HL-60 (cell line): Measurements from ENCODE around the gene CACNG4.

Experiments used
- DNase-seq, 2 experiments: peaks; one replicate each; pipeline ENCODE4 v3.0.0-alpha.2; 2010 to 2020; ENCODE audit warnings: low read depth in 1 of 2, low spot score in 1 of 2
- H3K27ac ChIP-seq: fragments of 250-450 bp; sonication (Bioruptor Pico); replicated peaks from 2 replicates; pipeline ENCODE4 v1.5.1; 2020; ENCODE audit warnings: mild to moderate bottlenecking, moderate library complexity
- H3K27me3 ChIP-seq: fragments of 250-450 bp; sonication (Bioruptor Pico); 2 replicates; pipeline ENCODE4 v1.5.1; 2021; ENCODE audit warnings: mild to moderate bottlenecking, moderate library complexity; ENCODE audit not compliant: insufficient read depth, poor library complexity, severe bottlenecking
- H3K4me3 ChIP-seq: replicated peaks from 2 replicates; pipeline ENCODE4 v1.5.1; 2011; ENCODE audit warnings: mild to moderate bottlenecking, control low read depth, low read length; ENCODE audit not compliant: insufficient read depth
- CTCF ChIP-seq: IDR thresholded peaks from one replicate; pipeline ENCODE4 v1.5.1; 2011; ENCODE audit warnings: low read length, control low read depth, inconsistent platforms; ENCODE audit not compliant: insufficient read depth
- GABPA ChIP-seq: IDR thresholded peaks from 2 replicates; pipeline ENCODE4 v1.6.1; 2012; ENCODE audit warnings: low read depth
- POLR2AphosphoS5 ChIP-seq: IDR thresholded peaks from 2 replicates; pipeline ENCODE4 v1.6.1; 2012; ENCODE audit warnings: low read depth
- REST ChIP-seq: IDR thresholded peaks from 2 replicates; pipeline ENCODE4 v1.6.1; 2012; ENCODE audit warnings: low read depth; ENCODE audit not compliant: insufficient replicate concordance
- SPI1 ChIP-seq: IDR thresholded peaks from 2 replicates; pipeline ENCODE4 v1.6.1; 2012; ENCODE audit warnings: low read depth, mild to moderate bottlenecking, borderline replicate concordance

Gene CACNG4

GRCh38 chr17:67051155-67051538, 86.6 kb downstream of the CACNG4 start:
- TF ChIP-seq CTCF: no peak
- TF ChIP-seq GABPA: no peak
- no peak for TF ChIP-seq POLR2AphosphoS5
- no peak for TF ChIP-seq SPI1
- no peak for TF ChIP-seq REST
- DNase-seq: no peak
- Histone ChIP-seq H3K4me3 (no peak overlapping the region), H3K27ac (no peak overlapping the region), H3K27me3 (no peaks in the 10 kb centered on the region)

GRCh38 chr17:67051837-67052236, 87.3 kb downstream of the CACNG4 start:
- no peak overlapping the region for H3K27ac ChIP-seq
- TF ChIP-seq GABPA (no peak), SPI1 (no peak)
- H3K4me3 ChIP-seq: no peak overlapping the region
- DNase-seq: no peak
- H3K27me3 ChIP-seq: no peaks in the 10 kb centered on the region

GRCh38 chr17:67052720-67053437, 88.4 kb downstream of the CACNG4 start:
- no peak overlapping the region for H3K27ac ChIP-seq
- no peak for TF ChIP-seq SPI1
- no peak for TF ChIP-seq POLR2AphosphoS5
- TF ChIP-seq REST: no peak
- TF ChIP-seq GABPA: no peak
- no peak for TF ChIP-seq CTCF
- no peaks in the 10 kb centered on the region for H3K27me3 ChIP-seq
- H3K4me3 ChIP-seq: no peak overlapping the region
- no peak for DNase-seq

GRCh38 chr17:67053438-67054000, 89.0 kb downstream of the CACNG4 start:
- H3K27me3 ChIP-seq: no peaks in the 10 kb centered on the region
- H3K4me3 ChIP-seq: no peak overlapping the region
- no peak overlapping the region for H3K27ac ChIP-seq
- TF ChIP-seq GABPA (no peak), CTCF (no peak), REST (no peak), SPI1 (no peak), POLR2AphosphoS5 (no peak)
- DNase-seq: no peak
